Measurements from ENCODE around the gene OPN4.

Gene OPN4

GRCh38 chr10:86662186-86663045, 8.1 kb downstream of the OPN4 start:
- DNase-seq: no peak

GRCh38 chr10:86663046-86663345, 8.6 kb downstream of the OPN4 start:
- no peak for DNase-seq

DNA sequence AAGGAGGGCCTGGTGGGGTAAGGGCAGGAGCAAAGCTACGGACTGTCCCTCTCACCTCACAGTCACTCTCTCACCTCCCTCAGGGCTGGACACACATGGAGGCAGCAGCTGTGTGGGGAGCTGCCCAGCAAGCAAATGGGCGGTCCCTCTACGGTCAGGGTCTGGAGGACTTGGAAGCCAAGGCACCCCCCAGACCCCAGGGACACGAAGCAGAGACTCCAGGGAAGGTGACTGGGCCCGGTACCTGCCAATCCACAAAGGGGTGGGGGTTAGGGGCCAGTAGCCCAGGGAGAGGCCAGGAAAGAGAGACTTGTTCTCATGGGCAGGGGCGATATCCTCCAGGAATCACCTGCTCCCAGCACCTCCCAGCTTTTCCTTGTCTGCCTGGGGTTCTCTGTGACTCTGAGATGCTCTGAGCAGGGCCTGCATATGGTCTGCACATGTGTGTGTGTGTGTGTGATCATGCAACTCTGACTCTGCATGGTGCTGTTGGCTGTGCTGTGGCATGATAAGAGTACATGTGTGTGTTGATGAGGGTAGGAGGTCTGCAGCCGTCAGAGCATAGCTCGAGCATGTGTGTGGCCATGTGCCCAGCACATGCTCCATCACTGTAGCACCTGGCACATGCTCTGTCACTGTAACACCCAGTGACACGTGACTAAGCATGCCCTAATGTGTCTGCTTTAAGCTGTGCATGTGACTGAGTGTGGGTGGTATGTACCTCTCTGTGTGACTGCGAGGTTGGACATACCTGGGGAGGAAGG, 9.4 kb downstream of the OPN4 start:
- DNase-seq: no peak

GRCh38 chr10:86664341-86665217, 10.2 kb downstream of the OPN4 start:
- DNase-seq: no peak

DNA sequence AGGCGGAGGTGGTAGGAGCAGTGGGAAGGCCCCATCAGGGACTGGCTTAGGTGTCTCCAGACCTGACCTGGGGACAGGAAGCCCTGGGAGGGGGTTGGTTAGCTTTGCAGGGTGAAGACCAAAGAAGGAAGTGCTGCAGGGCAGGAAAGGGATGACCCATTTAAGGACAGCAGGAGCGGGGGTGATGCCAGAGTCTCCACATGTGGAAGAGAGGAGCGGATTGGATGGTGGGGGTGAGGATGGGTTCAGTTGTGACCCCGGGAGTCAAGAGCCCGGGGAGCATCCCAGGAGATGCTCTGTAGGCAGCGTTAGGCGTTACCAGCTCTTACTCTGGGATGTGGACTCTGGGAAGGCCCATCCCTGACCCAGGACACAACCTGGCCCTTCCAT, 10.9 kb downstream of the OPN4 start:
- DNase-seq: no peak

- DNase-seq: no peak
Observed at GRCh38 chr10:86665868-86666267, 11.5 kb downstream of the OPN4 start.

DNA sequence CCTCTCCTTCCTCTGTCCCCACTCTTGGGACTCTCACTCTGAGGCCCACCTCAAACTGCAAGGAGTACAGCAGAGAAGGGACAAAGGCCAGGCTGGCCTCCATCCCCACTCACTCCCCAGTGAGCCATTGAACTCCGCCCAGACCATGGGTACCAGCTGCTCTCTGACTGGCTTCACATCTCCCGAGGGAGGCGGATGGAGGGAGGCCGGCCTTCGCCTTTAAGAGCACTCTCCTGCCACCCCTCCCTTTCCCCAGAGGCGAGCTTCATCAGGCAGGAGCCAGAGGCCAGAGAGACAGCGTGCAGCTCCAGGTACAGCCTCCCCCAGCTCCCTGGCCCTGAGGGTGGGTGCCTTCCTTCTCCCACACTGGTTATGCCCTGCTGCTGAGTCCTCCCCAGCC, 12.2 kb downstream of the OPN4 start:
- no peak for DNase-seq

DNA sequence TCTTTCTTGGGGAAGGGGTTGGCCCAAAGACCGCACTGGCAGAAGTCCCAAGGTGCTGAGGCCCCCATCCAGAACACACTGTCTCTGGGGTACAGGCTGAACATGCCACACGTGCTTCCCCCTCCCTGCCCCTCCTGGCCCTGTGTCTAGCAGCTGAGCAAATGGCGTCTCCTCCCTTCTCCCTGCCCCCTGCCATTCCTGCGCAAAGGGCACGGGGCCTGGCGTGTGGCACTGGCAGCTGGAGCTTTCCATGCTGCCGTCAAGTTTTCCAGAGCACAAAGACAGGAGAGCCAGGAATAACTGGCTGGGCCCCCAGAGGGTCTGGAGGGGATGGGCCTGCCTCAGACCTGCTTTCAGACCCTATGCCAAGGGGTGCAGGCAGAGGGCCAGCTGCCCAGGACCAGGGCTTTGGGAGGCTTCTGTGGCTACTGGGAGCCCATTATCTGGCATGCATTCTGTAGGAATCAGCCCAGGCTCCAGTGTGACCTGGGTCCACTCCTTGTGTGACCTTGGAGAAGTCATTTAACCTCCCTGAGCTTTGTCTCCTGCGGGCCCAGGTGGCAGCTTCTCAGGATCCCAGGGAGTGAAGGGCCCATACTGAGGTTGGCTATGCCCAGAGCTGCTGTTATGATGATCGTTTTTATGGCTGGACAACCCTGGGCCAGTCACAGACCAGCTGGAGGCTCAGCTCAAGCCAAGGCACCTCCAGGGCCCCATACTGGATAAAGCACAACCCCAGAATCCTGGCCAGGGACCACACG, 13.3 kb downstream of the OPN4 start:
- DNase-seq: no peak

- DNase-seq: no peak
Observed at GRCh38 chr10:86668297-86669165, 14.2 kb downstream of the OPN4 start, which contains the start of gene LDB3. Gene LDB3 (plus strand): TSS chr10:86668511. CDS start chr10:86668692, 181 bp downstream.

DNA sequence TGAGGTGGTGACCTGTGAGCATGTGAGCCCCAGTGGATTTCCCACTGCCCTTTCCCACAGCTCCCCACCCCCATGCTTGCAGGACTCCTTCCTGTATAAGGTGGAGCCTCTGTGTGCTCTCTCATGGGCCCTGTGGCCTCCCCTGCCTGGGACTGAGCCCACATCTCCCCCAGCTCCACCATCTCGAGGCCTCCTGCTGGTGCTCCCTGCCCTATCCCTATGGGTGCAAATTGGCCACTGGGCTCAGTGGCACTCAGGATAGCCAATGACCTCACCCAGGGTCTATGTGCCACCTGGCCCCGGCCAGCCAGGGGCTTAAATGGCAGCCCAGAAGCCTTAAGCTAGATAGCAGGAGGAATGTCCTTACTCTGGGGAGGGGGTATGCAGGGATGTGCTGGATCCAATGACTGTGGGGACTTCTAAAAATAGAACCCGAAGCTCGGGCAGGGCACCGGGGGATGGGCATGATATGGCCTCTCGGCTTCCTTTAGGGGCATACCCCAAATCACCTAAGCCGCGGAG, 16.0 kb downstream of the OPN4 start:
- no peak for DNase-seq

- no peak for DNase-seq
Observed at GRCh38 chr10:86670876-86671275, 16.5 kb downstream of the OPN4 start.

DNA sequence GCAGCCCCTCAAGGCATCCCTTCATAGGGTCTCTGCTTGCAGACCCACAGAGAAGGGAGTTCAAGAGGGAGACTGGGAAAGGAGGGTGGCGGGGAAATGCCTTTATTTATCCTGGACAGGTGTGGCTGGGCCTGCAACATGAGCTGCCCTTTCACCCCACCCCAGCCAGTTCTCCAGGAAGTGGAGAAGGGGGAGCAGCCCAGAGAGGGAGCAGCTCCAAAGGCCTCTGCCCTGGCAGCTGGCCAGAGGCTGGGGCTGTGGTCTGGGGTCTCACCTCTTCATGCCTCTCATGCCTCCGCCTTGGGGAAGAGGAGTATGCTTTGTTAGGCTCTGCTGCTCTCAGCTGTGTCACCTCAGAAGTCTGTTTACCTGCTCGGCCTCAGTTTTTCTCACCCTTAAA, 17.1 kb downstream of the OPN4 start:
- no peak for DNase-seq

- DNase-seq: no peak
Observed at GRCh38 chr10:86671985-86672710, 17.8 kb downstream of the OPN4 start.

GRCh38 chr10:86673216-86673826, 19.0 kb downstream of the OPN4 start:
- no peak for DNase-seq

DNA sequence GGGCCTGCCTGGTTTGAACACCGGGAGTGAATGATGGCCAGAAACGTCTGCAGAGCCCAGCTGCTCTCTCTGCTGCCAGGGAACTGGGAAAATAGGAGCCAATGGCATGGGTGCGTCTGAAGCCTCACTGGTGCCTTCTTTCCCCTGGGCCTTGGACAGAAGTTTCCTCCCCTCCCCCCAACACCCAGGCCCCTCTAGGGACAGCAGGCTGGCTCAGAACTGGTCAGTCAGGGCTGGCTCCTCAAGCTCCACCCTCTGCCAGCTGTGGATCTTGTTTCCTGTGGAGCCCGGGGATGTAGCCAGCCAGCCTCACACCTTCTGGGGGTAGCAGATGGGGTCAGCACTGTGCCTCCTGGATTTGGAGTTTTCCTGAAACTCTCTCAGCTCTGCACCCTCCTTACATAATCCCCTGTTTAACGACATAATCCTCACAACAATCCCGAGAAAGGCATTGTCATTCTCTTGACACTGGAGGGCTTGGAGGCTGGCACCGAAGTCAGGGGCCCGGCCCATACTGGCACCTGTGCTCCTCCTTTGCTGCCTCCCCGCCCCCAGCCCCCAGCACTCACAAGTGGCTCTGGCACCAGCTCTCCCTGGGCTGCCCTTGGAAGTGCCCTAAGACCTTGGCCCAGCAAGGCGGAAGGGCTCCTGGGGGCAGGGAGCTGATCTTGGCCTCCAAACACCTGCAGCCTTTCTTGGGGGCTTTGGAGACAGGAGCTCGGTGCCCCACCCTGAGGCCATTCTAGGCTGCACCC, 19.7 kb downstream of the OPN4 start:
- DNase-seq: no peak

GRCh38 chr10:86674912-86675311, 20.6 kb downstream of the OPN4 start:
- no peak for DNase-seq

GRCh38 chr10:86677374-86677773, 23.0 kb downstream of the OPN4 start:
- no peak for DNase-seq

DNA sequence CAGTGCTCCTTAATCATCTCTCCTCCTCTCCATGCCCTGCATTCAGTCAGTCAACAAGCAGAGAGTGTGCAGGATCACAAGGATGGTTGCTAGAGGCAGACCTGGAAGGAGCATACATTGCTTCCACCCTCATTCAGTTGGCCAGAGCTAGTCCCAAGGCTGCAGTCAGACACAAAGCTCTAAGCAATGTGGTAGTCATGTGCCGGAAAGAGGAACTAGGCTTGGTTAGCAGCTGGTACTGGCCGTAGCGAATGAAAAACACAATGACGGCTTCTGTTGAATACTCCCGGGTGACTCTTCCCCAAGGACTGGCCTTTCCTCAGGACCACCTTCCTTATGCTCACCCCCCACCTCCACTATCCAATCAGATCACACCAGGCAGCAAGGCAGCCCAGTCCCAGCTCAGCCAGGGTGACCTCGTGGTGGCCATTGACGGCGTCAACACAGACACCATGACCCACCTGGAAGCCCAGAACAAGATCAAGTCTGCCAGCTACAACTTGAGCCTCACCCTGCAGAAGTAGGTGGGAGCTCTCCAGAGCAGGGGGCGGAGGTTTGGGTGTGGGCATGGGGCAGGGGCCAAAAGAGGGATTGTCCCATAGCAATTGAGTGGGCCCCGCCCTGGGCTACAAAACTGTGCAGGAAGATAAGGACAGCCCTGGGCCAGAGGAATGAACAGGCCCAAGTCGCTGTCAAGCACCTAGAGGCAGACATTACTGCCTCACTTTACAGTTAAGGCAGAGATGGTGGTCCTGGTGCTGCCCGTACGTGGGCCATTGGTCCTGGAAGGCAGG, 24.8 kb downstream of the OPN4 start:
- DNase-seq: no peak

DNA sequence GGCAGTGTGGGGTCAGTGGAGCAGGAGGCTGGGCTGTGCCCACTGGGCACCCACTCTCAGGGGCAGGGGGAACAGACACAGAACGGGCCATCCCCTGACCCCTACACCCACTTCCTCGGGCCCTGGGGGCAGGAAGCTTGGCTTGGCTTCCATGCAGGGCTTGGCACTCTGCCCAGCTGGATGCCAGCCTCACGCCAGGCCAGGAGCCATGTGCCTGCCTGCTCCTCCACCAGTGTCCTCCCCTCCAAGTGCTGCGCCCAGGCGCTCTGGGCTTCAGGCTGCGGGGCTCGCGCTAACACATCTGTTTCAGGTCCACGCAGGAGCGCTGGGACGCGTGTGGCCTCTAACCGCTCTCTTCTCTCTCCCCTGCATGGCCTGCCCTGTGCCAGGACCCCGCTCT, 26.7 kb downstream of the OPN4 start:
- DNase-seq: no peak
